ENCODE data around the gene ERFE. TPM values are rescaled to one million over a fixed set of nuclear protein-coding genes. Genes with fewer than 3 reads are reported as not detected.

Gene ERFE
- total RNA-seq, 4 donors from 2014 or later = not detected

DNA sequence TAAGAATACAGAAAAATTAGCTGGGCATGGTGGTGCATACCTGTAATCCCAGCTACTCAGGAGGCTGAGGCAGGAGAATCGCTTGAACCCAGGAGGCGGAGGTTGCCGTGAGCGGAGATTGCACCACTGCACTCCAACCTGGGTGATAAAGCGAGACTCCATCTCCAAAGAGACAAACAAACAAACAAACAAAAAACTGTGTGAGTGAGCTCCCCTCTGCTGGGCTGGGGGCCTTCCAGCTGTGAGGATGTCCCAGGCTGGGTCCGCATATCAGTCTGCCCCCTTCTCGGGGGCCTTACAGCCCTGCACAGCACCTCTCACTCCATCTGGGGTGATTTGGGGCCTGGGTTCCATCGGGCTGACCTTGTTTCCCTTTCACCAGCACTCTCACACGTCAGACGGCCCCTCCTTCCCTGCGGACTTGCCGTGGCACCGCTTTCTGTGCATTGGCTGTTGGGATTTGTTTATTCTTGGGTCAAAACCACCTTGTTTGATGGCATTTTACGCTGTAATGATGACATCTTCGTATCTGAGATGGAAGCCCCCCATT, 23.1 kb upstream of the ERFE start:
- TF ChIP-seq POLR2AphosphoS5 (IDR thresholded peaks at IDR 0.05) (no peak), EP300 (IDR thresholded peaks at IDR 0.05) (no peak), POLR2A (IDR thresholded peaks at IDR 0.05) (no peak)
- TF ChIP-seq, protein P1, sequence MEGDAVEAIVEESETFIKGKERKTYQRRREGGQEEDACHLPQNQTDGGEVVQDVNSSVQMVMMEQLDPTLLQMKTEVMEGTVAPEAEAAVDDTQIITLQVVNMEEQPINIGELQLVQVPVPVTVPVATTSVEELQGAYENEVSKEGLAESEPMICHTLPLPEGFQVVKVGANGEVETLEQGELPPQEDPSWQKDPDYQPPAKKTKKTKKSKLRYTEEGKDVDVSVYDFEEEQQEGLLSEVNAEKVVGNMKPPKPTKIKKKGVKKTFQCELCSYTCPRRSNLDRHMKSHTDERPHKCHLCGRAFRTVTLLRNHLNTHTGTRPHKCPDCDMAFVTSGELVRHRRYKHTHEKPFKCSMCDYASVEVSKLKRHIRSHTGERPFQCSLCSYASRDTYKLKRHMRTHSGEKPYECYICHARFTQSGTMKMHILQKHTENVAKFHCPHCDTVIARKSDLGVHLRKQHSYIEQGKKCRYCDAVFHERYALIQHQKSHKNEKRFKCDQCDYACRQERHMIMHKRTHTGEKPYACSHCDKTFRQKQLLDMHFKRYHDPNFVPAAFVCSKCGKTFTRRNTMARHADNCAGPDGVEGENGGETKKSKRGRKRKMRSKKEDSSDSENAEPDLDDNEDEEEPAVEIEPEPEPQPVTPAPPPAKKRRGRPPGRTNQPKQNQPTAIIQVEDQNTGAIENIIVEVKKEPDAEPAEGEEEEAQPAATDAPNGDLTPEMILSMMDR (IDR thresholded peaks at IDR 0.05) = no peak
- Histone ChIP-seq H3K4me1 (peaks cover 15% of the 10 kb centered on the region), H3K36me3 (no peaks in the 10 kb centered on the region), H3K4me3 (no peak overlapping the region), H3K9me3 (no peaks in the 10 kb centered on the region), H3K27ac (no peak overlapping the region), H3K27me3 (peaks cover 14% of the 10 kb centered on the region)
- no peak for DNase-seq (ENCODE audit: low spot score in 2 of 2)
- 87% methylated on average over 15 of the region's 15 CpGs for WGBS

DNA sequence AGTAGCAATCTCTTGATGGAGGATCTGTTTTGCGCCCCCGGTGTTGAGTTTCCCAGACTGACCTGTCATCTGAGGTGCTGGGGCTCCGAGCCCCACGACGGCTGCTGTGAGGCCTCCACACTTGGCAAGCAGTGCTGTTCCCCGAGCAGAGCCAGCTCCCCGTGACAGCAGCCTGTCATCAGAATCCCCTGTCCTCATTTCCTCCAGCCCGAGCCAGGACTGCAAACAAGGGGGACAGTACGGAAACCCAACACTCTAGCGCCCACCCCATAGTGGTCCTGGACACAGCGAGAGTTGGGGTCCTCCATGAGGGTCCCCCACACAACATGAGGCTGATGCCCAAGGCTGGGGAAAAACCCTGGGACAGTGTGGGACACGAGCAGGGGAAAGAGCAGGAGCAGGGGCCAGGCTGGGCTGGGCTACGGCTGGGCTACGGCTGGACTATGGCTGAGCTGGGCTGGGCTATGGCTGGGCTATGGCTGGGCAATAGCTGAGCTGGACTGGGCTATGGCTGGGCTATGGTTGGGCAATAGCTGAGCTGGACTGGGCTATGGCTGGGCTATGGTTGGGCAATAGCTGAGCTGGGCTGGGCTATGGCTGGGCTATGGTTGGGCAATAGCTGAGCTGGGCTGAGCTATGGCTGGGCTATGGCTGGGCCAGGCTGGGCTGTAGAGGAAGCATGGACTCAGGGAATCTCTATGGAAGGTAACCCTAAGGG, 21.8 kb upstream of the ERFE start:
- Histone ChIP-seq H3K27me3 (peaks cover 14% of the 10 kb centered on the region), H3K27ac (no peak overlapping the region)
- 56% methylated on average over 14 of the region's 14 CpGs for WGBS

DNA sequence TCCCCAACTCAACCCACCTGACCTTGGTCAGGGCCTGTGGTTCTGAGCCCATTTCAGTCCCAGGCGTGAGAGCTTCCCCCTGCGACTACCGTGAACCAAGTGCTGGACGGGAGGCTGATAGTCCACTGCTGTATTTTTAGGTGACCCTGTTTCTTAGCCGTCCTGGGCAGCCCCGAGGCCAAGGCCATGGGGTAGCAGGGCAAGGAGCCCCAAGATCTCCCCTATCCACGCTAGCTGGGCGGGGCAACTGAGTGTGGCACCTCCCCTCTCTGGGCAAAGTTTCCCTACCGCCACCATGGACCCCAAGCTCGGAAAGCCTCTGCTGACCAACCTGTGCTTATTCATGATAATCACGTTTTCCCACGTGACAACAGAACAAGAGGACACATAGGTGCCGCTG, 20.9 kb upstream of the ERFE start:
- WGBS = 96% methylated on average over 13 of the region's 13 CpGs
- Histone ChIP-seq H3K36me3 (no peaks in the 10 kb centered on the region), H3K4me3 (no peak overlapping the region), H3K27ac (no peak overlapping the region), H3K9me3 (no peaks in the 10 kb centered on the region), H3K27me3 (peaks cover 14% of the 10 kb centered on the region), H3K4me1 (peaks cover 26% of the 10 kb centered on the region)
- TF ChIP-seq POLR2A (IDR thresholded peaks at IDR 0.05) (no peak), POLR2AphosphoS5 (IDR thresholded peaks at IDR 0.05) (no peak), EP300 (IDR thresholded peaks at IDR 0.05) (no peak)
- TF ChIP-seq, protein P1 (IDR thresholded peaks at IDR 0.05) = no peak
- no peak for DNase-seq (ENCODE audit: low spot score in 2 of 2)

More for the DNA sequence above, 21.8 kb upstream of the ERFE start:
- TF ChIP-seq POLR2AphosphoS5 (IDR thresholded peaks at IDR 0.05) = no peak
- TF ChIP-seq, protein P1 (IDR thresholded peaks at IDR 0.05) = no peak
- no peak for TF ChIP-seq EP300 (IDR thresholded peaks at IDR 0.05)
- no peak for TF ChIP-seq POLR2A (IDR thresholded peaks at IDR 0.05)
- peaks cover 19% of the 10 kb centered on the region for H3K4me1 ChIP-seq
- no peaks in the 10 kb centered on the region for H3K36me3 ChIP-seq
- H3K4me3 ChIP-seq = no peak overlapping the region
- DNase-seq (ENCODE audit: low spot score in 2 of 2) = no peak
- no peaks in the 10 kb centered on the region for H3K9me3 ChIP-seq

DNA sequence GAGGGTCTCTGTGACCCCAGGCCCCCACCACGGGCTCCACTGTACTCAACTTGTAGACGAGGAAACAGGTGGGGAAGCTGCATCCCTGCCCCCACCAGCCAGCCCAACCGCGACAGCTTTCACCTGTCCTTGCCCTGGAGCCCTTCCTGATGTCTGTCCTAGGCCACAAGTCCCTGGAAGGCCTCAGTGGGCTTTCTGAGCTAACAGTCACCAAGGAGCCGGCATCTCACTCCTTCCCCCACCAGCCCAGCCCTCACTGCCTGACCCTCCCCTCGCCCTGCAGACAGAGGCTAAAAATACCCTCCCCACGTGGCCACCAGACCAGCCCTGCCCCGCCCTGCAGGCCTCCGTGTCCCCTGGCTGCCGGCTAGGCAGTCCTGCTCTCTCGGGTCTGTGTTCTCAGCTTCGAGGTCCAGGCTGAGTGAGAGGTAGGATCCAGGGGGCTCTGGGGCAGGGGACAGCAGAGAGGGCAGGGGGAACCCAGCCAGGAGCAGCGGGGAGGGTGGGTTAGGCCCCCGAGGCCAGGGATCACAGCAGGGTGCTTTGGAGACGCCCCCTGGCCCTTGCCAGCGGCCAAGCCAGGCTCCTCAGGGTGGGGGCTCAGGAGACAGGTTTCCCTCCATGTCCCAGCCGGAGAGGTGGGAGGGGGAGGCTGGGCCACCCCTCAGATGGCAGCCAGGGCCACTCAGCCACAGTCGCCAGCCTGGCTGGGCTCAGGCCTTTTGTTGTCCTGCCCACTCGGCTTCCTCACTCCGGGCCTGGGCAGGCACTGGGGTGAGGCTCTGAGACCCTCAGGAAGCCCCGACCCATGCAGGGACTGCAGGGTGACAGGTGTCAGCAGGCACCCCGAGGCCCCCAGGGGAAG, 20.2 kb upstream of the ERFE start, which contains the start of gene KLHL30:
KLHL30 (plus strand) TSS at position 338 of the 865 bp plus-strand sequence. CDS start 2,087 bp downstream, outside the sequence.
- Histone ChIP-seq H3K4me1 (peaks cover 33% of the 10 kb centered on the region), H3K27ac (no peak within 1 kb of the TSS)

More for the DNA sequence above, 20.2 kb upstream of the ERFE start, which contains the start of gene KLHL30:
- no peak for DNase-seq (ENCODE audit: low spot score in 2 of 2)
- no peaks in the 10 kb centered on the region for H3K9me3 ChIP-seq
- H3K27me3 ChIP-seq = peaks cover 14% of the 10 kb centered on the region
- no peaks in the 10 kb centered on the region for H3K36me3 ChIP-seq
- TF ChIP-seq POLR2A (IDR thresholded peaks at IDR 0.05) (no peak), EP300 (IDR thresholded peaks at IDR 0.05) (no peak), POLR2AphosphoS5 (IDR thresholded peaks at IDR 0.05) (no peak)
- TF ChIP-seq, protein P1 (IDR thresholded peaks at IDR 0.05) = no peak
- no peak within 1 kb of the TSS for H3K4me3 ChIP-seq
- WGBS = 45% methylated on average over 16 of the region's 22 CpGs

Data from suprapubic skin (tissue), 4 donors.